HG03439 (cell line): ENCODE data around the gene TFAP2C.
"Not testable (repeated sequence)": the region's sequence is repeated elsewhere in the genome, so short reads cannot be mapped to it uniquely, and the experiment has no call there.

Source experiments
- ATAC-seq: cut with Tn5 transposase; IDR thresholded peaks from one replicate; pipeline ENCODE4 v1.9.1; 2021; ENCODE audit warnings: mild to moderate bottlenecking, moderate library complexity; ENCODE audit not compliant: unreplicated experiment

The TFAP2C gene

DNA sequence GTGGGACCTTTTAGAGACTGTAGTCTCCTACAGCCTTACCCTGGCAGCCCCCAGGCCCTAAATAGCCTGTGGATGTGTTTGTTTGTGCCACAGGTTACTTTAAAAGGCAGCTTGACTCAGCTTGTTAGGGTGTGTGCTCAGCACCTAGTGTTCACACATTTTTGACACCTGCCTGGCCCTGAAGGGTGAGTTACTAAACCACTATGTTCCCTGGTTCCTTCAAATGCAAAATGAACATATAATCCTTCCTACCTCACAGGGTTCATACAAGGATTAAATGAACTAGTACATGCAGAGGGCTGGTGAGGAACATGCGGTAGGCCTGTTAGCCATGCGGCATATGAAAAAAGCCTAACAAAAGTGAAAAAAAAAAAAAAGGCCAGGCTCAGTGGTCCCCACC is 14.9 kb upstream of the TFAP2C start:
- no peak for ATAC-seq

DNA sequence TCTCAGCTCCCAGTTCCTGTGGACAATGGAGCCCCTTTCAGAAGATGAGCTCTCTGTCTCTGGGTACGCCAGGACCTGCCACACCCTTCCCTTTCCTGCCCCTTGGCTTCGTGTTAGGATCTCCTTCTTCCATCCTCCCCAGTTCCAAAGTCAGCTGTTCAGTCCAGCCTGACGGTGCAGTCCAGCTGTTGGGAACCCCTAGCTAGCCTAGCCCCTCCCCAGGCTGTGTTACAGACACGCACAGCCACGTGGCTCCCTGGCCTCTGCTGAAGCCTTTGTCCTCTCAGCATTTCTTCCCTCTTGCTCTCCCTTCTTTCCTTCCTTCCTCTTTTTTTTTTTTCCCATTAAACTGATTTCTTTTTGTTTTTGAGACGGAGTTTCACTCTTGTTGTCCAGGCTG is 12.4 kb upstream of the TFAP2C start:
- ATAC-seq: no peak

DNA sequence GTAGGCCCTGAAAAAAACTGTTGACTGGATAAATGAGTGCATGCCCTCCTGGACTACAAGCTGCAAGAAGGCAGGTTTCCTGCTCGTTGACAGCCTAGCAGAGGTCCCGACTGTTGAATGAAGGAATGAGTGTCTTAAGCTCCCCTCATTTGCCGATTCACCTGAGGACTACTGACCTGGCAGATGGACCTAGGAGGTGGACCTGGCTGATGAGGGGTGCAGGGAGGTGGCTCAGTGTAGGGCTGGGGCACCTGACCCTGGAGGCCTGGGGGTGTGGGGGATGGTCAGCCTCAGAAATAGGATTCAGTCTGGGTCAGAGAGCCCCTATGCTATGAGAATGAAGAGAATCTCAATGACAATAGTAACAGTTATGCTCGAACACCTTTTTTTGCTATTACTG is 11.6 kb upstream of the TFAP2C start:
- no peak for ATAC-seq

- no peak for ATAC-seq
These were observed 7.4 kb upstream of the TFAP2C start for GRCh38 chr20:56621730-56622129.

GRCh38 chr20:56623930-56624329 is 5.2 kb upstream of the TFAP2C start:
- not testable (repeated sequence) for ATAC-seq

GRCh38 chr20:56624786-56625681 is 4.1 kb upstream of the TFAP2C start:
- no peak for ATAC-seq

DNA sequence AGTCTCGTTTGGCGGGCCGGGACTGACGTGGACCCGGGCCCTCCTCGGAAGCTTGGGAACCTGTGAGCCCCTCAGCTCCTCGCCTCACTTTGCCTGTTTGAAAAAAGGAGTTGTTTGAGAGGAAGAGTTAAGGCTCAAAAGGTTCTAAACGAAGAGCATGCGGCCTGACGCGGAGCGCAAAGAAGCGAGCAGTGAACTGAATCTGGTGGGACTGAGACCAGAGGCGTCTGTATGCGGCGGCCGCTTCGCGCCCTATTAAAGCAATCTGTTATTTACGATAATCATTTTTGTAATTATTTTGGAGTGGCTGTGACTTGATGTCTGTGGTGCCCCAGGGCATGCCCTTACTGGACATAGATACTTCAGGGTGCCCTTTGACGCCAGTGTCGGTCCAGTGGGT is 3.3 kb upstream of the TFAP2C start:
- no peak for ATAC-seq

GRCh38 chr20:56626367-56627121 is 2.6 kb upstream of the TFAP2C start:
- ATAC-seq: no peak

DNA sequence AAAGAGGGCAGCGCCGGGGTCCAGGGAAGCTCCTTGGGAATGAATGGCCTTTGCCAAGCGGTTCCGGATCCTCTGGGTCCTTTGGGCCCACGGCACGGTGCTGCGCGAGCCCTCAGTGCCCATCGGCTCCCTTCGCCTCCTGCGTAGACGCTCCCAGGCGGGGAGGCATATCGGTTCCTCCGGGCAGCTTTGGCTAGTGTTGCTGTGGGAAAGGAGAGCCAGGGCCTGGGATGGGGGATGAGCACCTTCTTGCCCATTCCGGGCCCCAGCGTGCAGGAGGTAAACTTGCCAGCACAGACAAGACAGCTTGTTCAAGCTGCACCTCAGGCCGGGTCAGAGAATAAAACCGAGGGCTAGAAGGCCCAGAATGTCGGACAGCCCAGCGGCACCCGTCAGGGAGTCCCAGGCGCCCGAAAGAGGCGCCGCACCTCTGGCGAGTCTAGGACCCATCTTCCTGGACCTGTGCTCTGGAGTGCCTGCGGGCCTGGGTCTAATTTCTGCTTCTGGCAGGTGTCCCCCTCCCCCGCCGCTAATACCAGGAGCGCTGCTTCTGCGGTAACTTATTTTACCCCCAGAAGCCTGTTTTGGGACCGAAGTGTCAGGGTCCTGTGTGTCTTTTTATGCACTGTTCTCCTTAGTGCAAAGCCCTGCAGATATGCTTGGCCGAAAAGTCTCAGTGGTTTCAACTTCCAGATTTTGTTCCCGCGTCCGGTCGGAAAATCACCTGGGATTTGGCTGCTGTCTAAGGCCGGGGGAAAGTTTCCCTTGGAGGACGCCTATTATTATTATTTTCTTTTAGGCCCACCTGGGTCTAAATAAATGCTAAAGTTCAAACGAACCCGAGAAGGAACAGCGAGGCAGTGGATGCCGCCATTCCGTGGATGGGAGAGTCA is 1.7 kb upstream of the TFAP2C start:
- no peak for ATAC-seq

- no peak for ATAC-seq
These were observed 862 bp upstream of the TFAP2C start for GRCh38 chr20:56628015-56628872.

DNA sequence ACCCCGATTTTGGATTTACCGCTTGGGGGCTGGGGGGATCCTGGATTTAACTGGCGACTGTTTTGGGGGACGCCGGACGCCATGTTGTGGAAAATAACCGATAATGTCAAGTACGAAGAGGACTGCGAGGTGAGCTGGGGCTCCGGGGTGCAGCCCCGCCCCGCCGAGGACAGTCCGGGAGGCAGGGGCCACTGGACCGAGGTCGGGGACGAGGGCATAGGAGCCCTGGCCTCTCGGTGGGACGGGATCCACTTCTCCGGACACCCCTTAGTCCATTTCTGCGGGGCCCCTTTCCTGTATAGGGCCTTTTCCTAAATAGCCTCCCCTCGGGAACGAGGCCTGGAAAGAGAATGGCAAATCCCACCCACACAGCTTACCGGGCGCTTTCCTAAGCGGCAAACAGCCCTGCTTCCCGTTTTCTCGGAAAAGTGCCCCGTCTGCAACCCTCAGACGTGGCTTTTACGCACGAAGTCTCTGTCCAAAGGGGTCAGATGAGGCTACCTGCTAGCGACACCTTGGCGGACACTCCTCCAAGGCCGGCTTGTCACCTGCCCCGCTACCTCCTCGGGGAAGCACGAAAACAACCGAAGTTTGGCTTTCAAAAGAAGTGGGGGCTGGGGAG is 469 bp downstream of the TFAP2C start:
- no peak for ATAC-seq

GRCh38 chr20:56630086-56630493 is 984 bp downstream of the TFAP2C start:
- ATAC-seq: no peak

GRCh38 chr20:56630506-56631317 is 1.6 kb downstream of the TFAP2C start:
- ATAC-seq: no peak

GRCh38 chr20:56631318-56631989 is 2.3 kb downstream of the TFAP2C start:
- ATAC-seq: no peak

GRCh38 chr20:56631990-56632327 is 2.9 kb downstream of the TFAP2C start:
- ATAC-seq: no peak

DNA sequence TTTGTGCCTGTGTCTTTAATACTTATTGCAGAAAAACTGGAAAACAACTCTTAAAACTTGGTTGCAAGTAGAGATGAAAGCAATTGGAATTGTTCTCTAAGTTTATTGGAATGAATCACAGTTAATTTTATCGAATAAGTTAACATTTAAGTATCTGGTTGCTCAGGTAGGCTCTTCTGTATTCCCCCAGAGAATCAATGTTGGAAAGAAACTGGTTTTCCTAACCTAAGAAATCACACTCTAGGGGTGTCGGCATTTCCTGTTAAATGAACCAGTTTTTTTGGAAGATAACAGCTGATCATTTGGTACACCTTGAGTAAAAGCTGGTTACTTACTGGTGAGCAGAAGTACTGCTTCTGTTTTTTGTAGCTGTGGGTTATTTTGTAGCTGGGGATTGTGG is 5.2 kb downstream of the TFAP2C start:
- ATAC-seq: no peak

DNA sequence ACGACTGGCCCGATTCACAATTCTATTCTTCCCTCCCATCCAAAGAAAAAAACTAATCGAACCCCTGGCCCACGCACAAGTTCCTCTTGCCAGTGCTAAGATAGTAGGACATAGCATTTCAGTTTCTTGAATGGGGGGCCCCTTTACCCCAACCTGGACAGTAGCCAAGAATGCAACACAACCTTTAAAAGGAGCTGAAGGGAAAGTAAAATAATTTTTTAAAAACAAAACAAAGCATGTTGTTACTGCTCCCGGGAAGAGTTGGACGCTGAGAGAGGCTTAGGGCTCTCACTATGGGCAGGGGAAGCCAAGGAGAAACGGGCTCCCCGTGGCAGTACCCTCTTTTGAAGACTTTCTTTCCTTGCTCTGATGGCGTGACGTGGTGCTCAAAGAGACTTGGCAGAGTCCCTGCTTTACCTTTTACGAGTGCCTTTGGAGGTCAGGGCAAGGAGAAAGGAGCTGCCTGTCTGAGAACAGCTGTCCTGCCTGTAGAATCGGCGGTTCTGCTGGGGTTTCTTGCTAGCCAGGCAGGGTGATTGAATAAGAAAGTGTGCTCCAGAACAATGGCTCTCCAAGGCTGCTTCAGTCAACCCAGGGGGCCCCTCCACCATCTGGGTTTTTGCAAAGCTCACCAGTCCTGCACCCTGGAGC is 5.8 kb downstream of the TFAP2C start:
- ATAC-seq: no peak

DNA sequence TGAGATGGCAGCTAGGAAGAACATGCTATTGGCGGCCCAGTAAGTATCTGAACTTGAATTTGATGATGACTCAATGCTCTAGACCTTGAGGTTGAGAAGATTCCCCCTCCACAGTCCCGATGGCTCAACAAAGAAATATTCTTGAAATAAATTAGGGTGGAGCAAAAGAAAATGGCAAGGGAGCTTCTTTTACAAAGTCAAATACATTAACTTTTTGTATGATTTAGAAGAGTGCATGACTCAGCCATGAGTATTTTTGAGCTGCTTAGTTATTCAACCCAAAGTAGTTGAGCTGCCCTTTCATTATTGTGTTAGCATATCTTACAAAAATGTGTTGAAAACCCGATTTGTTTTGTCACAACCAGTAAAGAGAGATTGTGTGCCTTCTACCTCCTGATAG is 7.6 kb downstream of the TFAP2C start:
- ATAC-seq: no peak
